Measurements from ENCODE around the gene EIF2B1.
A peak's percentile ranks its signal among the peaks of the same experiment; 100 is the strongest.

Gene EIF2B1

GRCh38 chr12:123670882-123671728 is 37.6 kb upstream of the EIF2B1 start, which contains the start of gene TCTN2:
TSS of gene TCTN2 (plus strand) at chr12:123671113. CDS start at chr12:123671241, 128 bp downstream.
- peak; percentile 99 for DNase-seq (ENCODE audit: low spot score)
- in situ Hi-C loops (cut with MboI; ENCODE audit: low sequenced_read_pairs, unreplicated experiment): no loop called here
- TF ChIP-seq, protein P1, sequence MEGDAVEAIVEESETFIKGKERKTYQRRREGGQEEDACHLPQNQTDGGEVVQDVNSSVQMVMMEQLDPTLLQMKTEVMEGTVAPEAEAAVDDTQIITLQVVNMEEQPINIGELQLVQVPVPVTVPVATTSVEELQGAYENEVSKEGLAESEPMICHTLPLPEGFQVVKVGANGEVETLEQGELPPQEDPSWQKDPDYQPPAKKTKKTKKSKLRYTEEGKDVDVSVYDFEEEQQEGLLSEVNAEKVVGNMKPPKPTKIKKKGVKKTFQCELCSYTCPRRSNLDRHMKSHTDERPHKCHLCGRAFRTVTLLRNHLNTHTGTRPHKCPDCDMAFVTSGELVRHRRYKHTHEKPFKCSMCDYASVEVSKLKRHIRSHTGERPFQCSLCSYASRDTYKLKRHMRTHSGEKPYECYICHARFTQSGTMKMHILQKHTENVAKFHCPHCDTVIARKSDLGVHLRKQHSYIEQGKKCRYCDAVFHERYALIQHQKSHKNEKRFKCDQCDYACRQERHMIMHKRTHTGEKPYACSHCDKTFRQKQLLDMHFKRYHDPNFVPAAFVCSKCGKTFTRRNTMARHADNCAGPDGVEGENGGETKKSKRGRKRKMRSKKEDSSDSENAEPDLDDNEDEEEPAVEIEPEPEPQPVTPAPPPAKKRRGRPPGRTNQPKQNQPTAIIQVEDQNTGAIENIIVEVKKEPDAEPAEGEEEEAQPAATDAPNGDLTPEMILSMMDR (IDR thresholded peaks at IDR 0.05; ENCODE audit: borderline replicate concordance, control extremely low read depth, extremely low read depth, insufficient read depth, missing control alignments): no peak

GRCh38 chr12:123667771-123668170 is 34.3 kb upstream of the EIF2B1 start:
- DNase-seq (ENCODE audit: low spot score): no peak
- TF ChIP-seq, protein P1 (IDR thresholded peaks at IDR 0.05; ENCODE audit: borderline replicate concordance, control extremely low read depth, extremely low read depth, insufficient read depth, missing control alignments): no peak
- in situ Hi-C loops (cut with MboI; ENCODE audit: low sequenced_read_pairs, unreplicated experiment): no loop called here

GRCh38 chr12:123659996-123660727 is 26.7 kb upstream of the EIF2B1 start:
- TF ChIP-seq, protein P1 (IDR thresholded peaks at IDR 0.05; ENCODE audit: borderline replicate concordance, control extremely low read depth, extremely low read depth, insufficient read depth, missing control alignments): no peak
- DNase-seq (ENCODE audit: low spot score): peak; percentile 32
- in situ Hi-C loops (cut with MboI; ENCODE audit: low sequenced_read_pairs, unreplicated experiment): no loop called here

DNA sequence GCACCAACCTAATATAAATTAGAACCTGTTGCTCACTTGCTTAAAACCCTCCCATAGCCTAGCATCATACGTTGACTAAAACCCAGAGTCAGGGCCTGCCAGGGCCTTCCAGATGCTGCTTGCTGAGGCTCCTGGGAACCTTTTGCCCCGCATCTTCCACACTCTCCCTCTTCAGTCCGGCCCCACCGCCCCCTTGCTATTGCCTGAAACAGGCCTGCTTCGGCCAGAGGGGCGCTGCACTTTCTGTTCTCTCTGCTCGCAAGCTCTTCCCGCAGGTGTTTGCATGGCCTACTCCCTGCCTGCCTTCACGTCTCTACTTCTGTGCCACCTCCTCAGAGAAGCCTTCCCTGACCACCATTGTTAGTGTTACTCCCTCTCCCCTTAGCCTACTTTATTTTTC is 23.7 kb upstream of the EIF2B1 start:
- TF ChIP-seq, protein P1 (IDR thresholded peaks at IDR 0.05; ENCODE audit: borderline replicate concordance, control extremely low read depth, extremely low read depth, insufficient read depth, missing control alignments): no peak
- DNase-seq (ENCODE audit: low spot score): no peak
- in situ Hi-C loops (cut with MboI; ENCODE audit: low sequenced_read_pairs, unreplicated experiment): no loop called here

- no peak for DNase-seq (ENCODE audit: low spot score)
- in situ Hi-C loops (cut with MboI; ENCODE audit: low sequenced_read_pairs, unreplicated experiment): no loop called here
- TF ChIP-seq, protein P1 (IDR thresholded peaks at IDR 0.05; ENCODE audit: borderline replicate concordance, control extremely low read depth, extremely low read depth, insufficient read depth, missing control alignments): no peak
Observed at GRCh38 chr12:123656392-123656791, 22.9 kb upstream of the EIF2B1 start.

GRCh38 chr12:123655420-123655819 is 21.9 kb upstream of the EIF2B1 start:
- TF ChIP-seq, protein P1 (IDR thresholded peaks at IDR 0.05; ENCODE audit: borderline replicate concordance, control extremely low read depth, extremely low read depth, insufficient read depth, missing control alignments): no peak
- peak; percentile 52 for DNase-seq (ENCODE audit: low spot score)
- in situ Hi-C loops (cut with MboI; ENCODE audit: low sequenced_read_pairs, unreplicated experiment): no loop called here
